ENCODE data around the gene XPC.

The XPC gene

GRCh38 chr3:14158370-14158769 lies 20.0 kb downstream of the XPC start:
- TF ChIP-seq CTCF (IDR thresholded peaks at IDR 0.05; ENCODE audit: poor library complexity, severe bottlenecking): no peak
- no peaks in the 10 kb centered on the region for H3K27me3 ChIP-seq (ENCODE audit: insufficient read depth, poor library complexity, severe bottlenecking)
- peak overlapping the region; percentile 75 for H3K27ac ChIP-seq (ENCODE audit: poor library complexity, severe bottlenecking)
- H3K36me3 ChIP-seq (ENCODE audit: low read depth): peaks cover 92% of the 10 kb centered on the region
- no peak for DNase-seq (ENCODE audit: low spot score)
- H3K4me3 ChIP-seq (ENCODE audit: severe bottlenecking): no peak overlapping the region
- ATAC-seq (ENCODE audit: low read depth): no peak
- peaks cover 17% of the 10 kb centered on the region for H3K4me1 ChIP-seq (ENCODE audit: insufficient read depth, poor library complexity, severe bottlenecking)
- peaks cover 7% of the 10 kb centered on the region for H3K9me3 ChIP-seq (ENCODE audit: severe bottlenecking)

DNA sequence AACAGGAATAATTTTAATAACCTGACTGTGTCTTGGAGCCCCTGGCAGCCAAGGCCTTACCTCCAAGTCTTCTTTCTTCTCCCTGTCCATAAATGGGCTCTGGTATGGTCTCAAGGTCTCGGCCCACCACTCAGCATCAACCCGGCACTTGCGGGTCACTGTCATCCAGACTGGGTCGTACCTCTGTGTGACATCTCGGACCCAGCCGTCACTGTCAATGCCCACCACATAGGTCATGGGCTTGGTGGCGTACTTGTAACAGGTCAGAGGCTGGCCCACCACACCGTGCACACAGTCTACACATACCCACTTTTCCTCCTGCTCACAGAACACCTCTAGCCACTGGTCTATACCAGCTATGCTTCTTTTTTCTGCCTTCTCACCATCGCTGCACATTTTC lies 20.4 kb downstream of the XPC start:
- no peak for ATAC-seq (ENCODE audit: low read depth)
- H3K4me3 ChIP-seq (ENCODE audit: severe bottlenecking): no peak overlapping the region
- H3K27me3 ChIP-seq (ENCODE audit: insufficient read depth, poor library complexity, severe bottlenecking): no peaks in the 10 kb centered on the region
- peaks cover 89% of the 10 kb centered on the region for H3K36me3 ChIP-seq (ENCODE audit: low read depth)
- H3K27ac ChIP-seq (ENCODE audit: poor library complexity, severe bottlenecking): peak overlapping the region; percentile 75
- H3K4me1 ChIP-seq (ENCODE audit: insufficient read depth, poor library complexity, severe bottlenecking): peaks cover 17% of the 10 kb centered on the region
- H3K9me3 ChIP-seq (ENCODE audit: severe bottlenecking): peaks cover 7% of the 10 kb centered on the region
- no peak for TF ChIP-seq CTCF (IDR thresholded peaks at IDR 0.05; ENCODE audit: poor library complexity, severe bottlenecking)
- DNase-seq (ENCODE audit: low spot score): no peak

GRCh38 chr3:14156843-14157561 lies 21.4 kb downstream of the XPC start:
- peak overlapping the region; percentile 75 for H3K27ac ChIP-seq (ENCODE audit: poor library complexity, severe bottlenecking)
- DNase-seq (ENCODE audit: low spot score) (no peak), ATAC-seq (ENCODE audit: low read depth) (peak; percentile 86)
- H3K4me1 ChIP-seq (ENCODE audit: insufficient read depth, poor library complexity, severe bottlenecking): peaks cover 17% of the 10 kb centered on the region
- H3K9me3 ChIP-seq (ENCODE audit: severe bottlenecking): peaks cover 7% of the 10 kb centered on the region
- no peaks in the 10 kb centered on the region for H3K27me3 ChIP-seq (ENCODE audit: insufficient read depth, poor library complexity, severe bottlenecking)
- peaks cover 89% of the 10 kb centered on the region for H3K36me3 ChIP-seq (ENCODE audit: low read depth)
- no peak overlapping the region for H3K4me3 ChIP-seq (ENCODE audit: severe bottlenecking)
- no peak for TF ChIP-seq CTCF (IDR thresholded peaks at IDR 0.05; ENCODE audit: poor library complexity, severe bottlenecking)

GRCh38 chr3:14156201-14156600 lies 22.2 kb downstream of the XPC start:
- H3K36me3 ChIP-seq (ENCODE audit: low read depth): peaks cover 88% of the 10 kb centered on the region

More at GRCh38 chr3:14156201-14156600, 22.2 kb downstream of the XPC start:
- DNase-seq (ENCODE audit: low spot score): no peak
- no peak for TF ChIP-seq CTCF (IDR thresholded peaks at IDR 0.05; ENCODE audit: poor library complexity, severe bottlenecking)
- ATAC-seq (ENCODE audit: low read depth): no peak
- H3K4me1 ChIP-seq (ENCODE audit: insufficient read depth, poor library complexity, severe bottlenecking): peaks cover 17% of the 10 kb centered on the region
- H3K27me3 ChIP-seq (ENCODE audit: insufficient read depth, poor library complexity, severe bottlenecking): no peaks in the 10 kb centered on the region
- no peak overlapping the region for H3K4me3 ChIP-seq (ENCODE audit: severe bottlenecking)
- peaks cover under 1% of the 10 kb centered on the region for H3K9me3 ChIP-seq (ENCODE audit: severe bottlenecking)
- H3K27ac ChIP-seq (ENCODE audit: poor library complexity, severe bottlenecking): peak overlapping the region; percentile 75
